HepG2 (cell line): Measurements from ENCODE around the gene RTN1. TPM values are rescaled to one million over a fixed set of nuclear protein-coding genes. Genes with fewer than 3 reads are reported as not detected.

Experiments
- AGO2 ChIP-seq: fragments of 200-400 bp; formaldehyde crosslinking; optimal IDR thresholded peaks from 2 replicates; pipeline ENCODE3; 2017; ENCODE audit warnings: mild to moderate bottlenecking, low read depth, low read length, moderate library complexity
- ATF5 ChIP-seq: sonication (generic); formaldehyde crosslinking; IDR thresholded peaks from 2 replicates; pipeline ENCODE4 v1.4.0; 2020; ENCODE audit warnings: mild to moderate bottlenecking, low read depth, missing genetic modification reagents
- ELF4 ChIP-seq: sonication (generic); formaldehyde crosslinking; IDR thresholded peaks from 2 replicates; pipeline ENCODE4 v1.5.0; 2020; ENCODE audit warnings: missing genetic modification reagents, mild to moderate bottlenecking, moderate library complexity, borderline replicate concordance
- FOXK1 ChIP-seq: sonication (generic); formaldehyde crosslinking; IDR thresholded peaks from 2 replicates; pipeline ENCODE4 v1.4.0; 2020; ENCODE audit warnings: low read depth, missing genetic modification reagents, borderline replicate concordance
- KLF6 ChIP-seq: IDR thresholded peaks from 2 replicates; pipeline ENCODE4 v1.8.0; 2016; ENCODE audit warnings: missing biosample characterization, missing genetic modification reagents
- MLXIP ChIP-seq: sonication (generic); formaldehyde crosslinking; IDR thresholded peaks from 2 replicates; pipeline ENCODE4 v1.9.0; 2021; ENCODE audit warnings: missing genetic modification reagents, borderline replicate concordance
- MNT ChIP-seq: fragments of 450-650 bp; IDR thresholded peaks from 2 replicates; pipeline ENCODE4 v1.6.1; 2016
- NFKB2 ChIP-seq: sonication (generic); formaldehyde crosslinking; IDR thresholded peaks from 2 replicates; pipeline ENCODE4 v1.4.0; 2020; ENCODE audit warnings: missing genetic modification reagents, borderline replicate concordance
- PCBP2 ChIP-seq: fragments of 200-400 bp; formaldehyde crosslinking; optimal IDR thresholded peaks from 2 replicates; pipeline ENCODE3; 2018; ENCODE audit warnings: low read length, low read depth; ENCODE audit not compliant: poor library complexity, severe bottlenecking
- PHF5A ChIP-seq: IDR thresholded peaks from one replicate; pipeline ENCODE4 v1.6.1; 2018; ENCODE audit warnings: low read depth, missing genetic modification reagents; ENCODE audit not compliant: unreplicated experiment
- POLR2AphosphoS5 ChIP-seq: IDR thresholded peaks from 2 replicates; pipeline ENCODE4 v1.6.1; 2012; ENCODE audit warnings: low read depth, low read length
- PPARG ChIP-seq: conservative IDR thresholded peaks from 2 replicates; pipeline ENCODE4 v1.6.1; 2016; ENCODE audit warnings: missing biosample characterization, missing genetic modification reagents
- THYN1 ChIP-seq: sonication (generic); formaldehyde crosslinking; IDR thresholded peaks from 2 replicates; pipeline ENCODE4 v1.8.1; 2023; ENCODE audit warnings: low read depth, mild to moderate bottlenecking, moderate library complexity, missing genetic modification reagents, borderline replicate concordance
- ZNF20 ChIP-seq: sonication (generic); formaldehyde crosslinking; IDR thresholded peaks from 2 replicates; pipeline ENCODE4 v1.4.0; 2020; ENCODE audit warnings: mild to moderate bottlenecking, moderate library complexity, missing genetic modification reagents
- ZNF558 ChIP-seq: sonication (generic); formaldehyde crosslinking; IDR thresholded peaks from 2 replicates; pipeline ENCODE4 v1.9.0; 2022; ENCODE audit warnings: mild to moderate bottlenecking, missing genetic modification reagents, borderline replicate concordance
- ZNF567 ChIP-seq: sonication (generic); formaldehyde crosslinking; IDR thresholded peaks from 2 replicates; pipeline ENCODE4 v1.8.1; 2023; ENCODE audit warnings: mild to moderate bottlenecking, missing genetic modification reagents, borderline replicate concordance
- ZNF780A ChIP-seq: sonication (generic); formaldehyde crosslinking; IDR thresholded peaks from 2 replicates; pipeline ENCODE4 v1.8.0; 2022; ENCODE audit warnings: mild to moderate bottlenecking, missing genetic modification reagents, moderate library complexity
- ZSCAN21 ChIP-seq: sonication (generic); formaldehyde crosslinking; IDR thresholded peaks from 2 replicates; pipeline ENCODE4 v1.8.0; 2022; ENCODE audit warnings: mild to moderate bottlenecking, missing genetic modification reagents, moderate library complexity, borderline replicate concordance
- polyA plus RNA-seq, 8 experiments: library from polyadenylated mRNA; depleted of rRNA in 3 of 8; stranded (reverse) in 7 of 8; unstranded in 1 of 8; fragments of >200 nt; fragmentation: Illumina TruSeq in 4 of 8; extraction: Trizol in 4 of 8; gene quantifications; 2 replicates each; pipeline versions ENCODE4 v1.2.1 to v1.2.3, GENCODE V29; 2011 to 2016; ENCODE audit warnings: low read depth in 4 of 8, missing spikeins in 1 of 8, mixed read lengths in 1 of 8; ENCODE audit not compliant: insufficient read depth in 1 of 8
- total RNA-seq, 5 experiments: library from RNA; depleted of rRNA; stranded (reverse); fragments of >200 nt; fragmentation: Illumina TruSeq; extraction: Trizol; gene quantifications; 2 replicates each; pipeline ENCODE4 v1.2.3, GENCODE V29; 2016; ENCODE audit warnings: low read depth in 1 of 5
- TF ChIP-seq, protein P1 (sequence below): sonication (generic); formaldehyde crosslinking; IDR thresholded peaks from 2 replicates; pipeline ENCODE4 v1.5.0; 2020; ENCODE audit warnings: mild to moderate bottlenecking, missing genetic modification reagents

The RTN1 gene
- total and polyA plus RNA-seq, 2 of the 13 experiments (the other 11 are each of a cell fraction or from before 2014, with no cell fraction given), result 0.04 to 0.18 TPM

- TF ChIP-seq MLXIP (CRISPR knock-in tag), result peak; percentile 65; the same call in 1 of the 2 replicates
- peak; percentile 74; the same call in 1 of the 2 replicates for TF ChIP-seq FOXK1 (CRISPR knock-in tag)
- no peak for TF ChIP-seq ZNF558 (CRISPR knock-in tag)
- TF ChIP-seq ATF5 (CRISPR knock-in tag), result no peak
- no peak for TF ChIP-seq PCBP2
- TF ChIP-seq ZSCAN21 (CRISPR knock-in tag), result no peak
- peak; percentile 74 for TF ChIP-seq POLR2AphosphoS5
- 0 out of 2 replicates have a peak, but pooled peaks have one; percentile 53 for TF ChIP-seq ZNF567
- TF ChIP-seq ZNF20, result no peak
- TF ChIP-seq MNT, result no peak
- TF ChIP-seq PHF5A (CRISPR knock-in tag), result no peak
- TF ChIP-seq PPARG (CRISPR knock-in tag), result no peak
- no peak for TF ChIP-seq ZNF780A (CRISPR knock-in tag)
- no peak for TF ChIP-seq AGO2
- peak; percentile 58; the same call in 1 of the 2 replicates for TF ChIP-seq NFKB2 (CRISPR knock-in tag)
- no peak for TF ChIP-seq KLF6 (CRISPR knock-in tag)
- TF ChIP-seq ELF4 (CRISPR knock-in tag), result no peak
- TF ChIP-seq THYN1 (CRISPR knock-in tag), result no peak
- TF ChIP-seq, protein P1, sequence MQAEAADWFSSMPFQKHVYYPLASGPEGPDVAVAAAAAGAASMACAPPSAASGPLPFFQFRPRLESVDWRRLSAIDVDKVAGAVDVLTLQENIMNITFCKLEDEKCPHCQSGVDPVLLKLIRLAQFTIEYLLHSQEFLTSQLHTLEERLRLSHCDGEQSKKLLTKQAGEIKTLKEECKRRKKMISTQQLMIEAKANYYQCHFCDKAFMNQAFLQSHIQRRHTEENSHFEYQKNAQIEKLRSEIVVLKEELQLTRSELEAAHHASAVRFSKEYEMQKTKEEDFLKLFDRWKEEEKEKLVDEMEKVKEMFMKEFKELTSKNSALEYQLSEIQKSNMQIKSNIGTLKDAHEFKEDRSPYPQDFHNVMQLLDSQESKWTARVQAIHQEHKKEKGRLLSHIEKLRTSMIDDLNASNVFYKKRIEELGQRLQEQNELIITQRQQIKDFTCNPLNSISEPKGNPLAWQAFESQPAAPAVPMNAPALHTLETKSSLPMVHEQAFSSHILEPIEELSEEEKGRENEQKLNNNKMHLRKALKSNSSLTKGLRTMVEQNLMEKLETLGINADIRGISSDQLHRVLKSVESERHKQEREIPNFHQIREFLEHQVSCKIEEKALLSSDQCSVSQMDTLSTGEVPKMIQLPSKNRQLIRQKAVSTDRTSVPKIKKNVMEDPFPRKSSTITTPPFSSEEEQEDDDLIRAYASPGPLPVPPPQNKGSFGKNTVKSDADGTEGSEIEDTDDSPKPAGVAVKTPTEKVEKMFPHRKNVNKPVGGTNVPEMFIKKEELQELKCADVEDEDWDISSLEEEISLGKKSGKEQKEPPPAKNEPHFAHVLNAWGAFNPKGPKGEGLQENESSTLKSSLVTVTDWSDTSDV, result no peak
Measured at GRCh38 chr14:59919570-59920377, 49.2 kb upstream of the RTN1 start, which contains the start of gene LRRC9 (continued).
